HPDE6-E6E7 (cell line): ENCODE results near the gene TAX1BP1.

Experiments used
- DNase-seq: peaks from one replicate; pipeline ENCODE4 v3.0.0; 2011; ENCODE audit warnings: missing footprints; ENCODE audit errors: extremely low spot score

The TAX1BP1 gene

GRCh38 chr7:27781188-27781587 lies 41.2 kb downstream of the TAX1BP1 start:
- no peak for DNase-seq

GRCh38 chr7:27782849-27783248 lies 42.9 kb downstream of the TAX1BP1 start:
- DNase-seq: no peak

- peak; percentile 46 for DNase-seq
These were observed 44.6 kb downstream of the TAX1BP1 start for GRCh38 chr7:27784399-27785053.

- no peak for DNase-seq
These were observed 48.5 kb downstream of the TAX1BP1 start for GRCh38 chr7:27788437-27788836.

GRCh38 chr7:27793780-27794179 lies 53.8 kb downstream of the TAX1BP1 start:
- no peak for DNase-seq

- no peak for DNase-seq
These were observed 56.0 kb downstream of the TAX1BP1 start for GRCh38 chr7:27795977-27796376.

- no peak for DNase-seq
These were observed 59.2 kb downstream of the TAX1BP1 start for GRCh38 chr7:27799212-27799611.

GRCh38 chr7:27802999-27803398 lies 63.0 kb downstream of the TAX1BP1 start:
- no peak for DNase-seq

- DNase-seq: no peak
These were observed 64.2 kb downstream of the TAX1BP1 start for GRCh38 chr7:27804139-27804538.

GRCh38 chr7:27808626-27809025 lies 68.7 kb downstream of the TAX1BP1 start:
- DNase-seq: no peak

- DNase-seq: no peak
These were observed 70.2 kb downstream of the TAX1BP1 start for GRCh38 chr7:27810186-27810585.

GRCh38 chr7:27812706-27813105 lies 72.7 kb downstream of the TAX1BP1 start:
- no peak for DNase-seq

GRCh38 chr7:27822245-27822644 lies 82.3 kb downstream of the TAX1BP1 start:
- no peak for DNase-seq

GRCh38 chr7:27825891-27826290 lies 85.9 kb downstream of the TAX1BP1 start:
- DNase-seq: no peak

- DNase-seq: no peak
These were observed 86.4 kb downstream of the TAX1BP1 start for GRCh38 chr7:27826357-27826756.

GRCh38 chr7:27834179-27834921 lies 94.4 kb downstream of the TAX1BP1 start:
- DNase-seq: no peak

GRCh38 chr7:27835376-27835775 lies 95.4 kb downstream of the TAX1BP1 start:
- no peak for DNase-seq

- DNase-seq: no peak
These were observed 96.6 kb downstream of the TAX1BP1 start for GRCh38 chr7:27836536-27836935.

GRCh38 chr7:27839099-27839498 lies 99.1 kb downstream of the TAX1BP1 start:
- no peak for DNase-seq

- no peak for DNase-seq
These were observed 100.4 kb downstream of the TAX1BP1 start for GRCh38 chr7:27840313-27840712.

- DNase-seq: no peak
These were observed 100.9 kb downstream of the TAX1BP1 start for GRCh38 chr7:27840760-27841364.

- no peak for DNase-seq
These were observed 102.2 kb downstream of the TAX1BP1 start for GRCh38 chr7:27842094-27842692.

- no peak for DNase-seq
These were observed 102.9 kb downstream of the TAX1BP1 start for GRCh38 chr7:27842851-27843250.
